Loucy (cell line): ENCODE results near the gene GAS7.

Experiments used
- CTCF ChIP-seq: fragments of 200-600 bp; sonication (generic); conservative IDR thresholded peaks from 2 replicates; pipeline ENCODE4 v1.5.1; 2014; ENCODE audit warnings: mild to moderate bottlenecking, antibody characterized with exemption, low read length
- EZH2phosphoT487 ChIP-seq: fragments of 200-600 bp; IDR thresholded peaks from 2 replicates; pipeline ENCODE4 v1.6.1; 2018; ENCODE audit warnings: antibody characterized with exemption, mild to moderate bottlenecking, moderate library complexity, borderline replicate concordance

DNA sequence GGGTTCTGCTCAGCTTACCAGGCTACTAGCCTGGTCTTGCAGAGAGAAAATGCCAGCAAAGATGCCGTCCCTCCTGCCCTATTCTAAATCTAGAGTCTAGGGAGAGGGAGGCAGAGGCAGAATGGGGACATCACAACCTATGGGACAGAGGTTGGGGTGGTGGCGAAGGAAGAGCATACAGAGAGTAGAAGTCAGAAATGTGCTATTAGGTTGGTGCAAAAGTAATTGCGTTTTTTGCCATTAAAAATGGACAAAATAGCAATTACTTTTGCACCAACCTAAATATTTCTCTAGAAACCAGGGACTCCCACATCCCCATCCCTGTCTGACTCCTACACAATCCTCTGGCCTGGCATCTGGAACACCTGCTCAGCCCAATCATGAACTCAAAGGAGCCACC is 127.7 kb downstream of the GAS7 start:
- no peak for TF ChIP-seq CTCF
- TF ChIP-seq EZH2phosphoT487, result no peak
